Loucy (cell line): Measurements from ENCODE around the gene ADARB2.

Experiments used
- H2AFZ ChIP-seq: fragments of 200-600 bp; sonication (generic); 2 replicates; pipeline ENCODE4 v1.6.0; 2016; ENCODE audit warnings: antibody characterized with exemption, mild to moderate bottlenecking, low read length, moderate library complexity
- H3F3A ChIP-seq: fragments of 200-600 bp; 2 replicates; pipeline ENCODE4 v1.6.0; 2016; ENCODE audit warnings: antibody characterized with exemption, low read depth, mild to moderate bottlenecking
- H3K27me3 ChIP-seq: fragments of 200-600 bp; sonication (generic); 2 replicates; pipeline ENCODE4 v1.6.1; 2014; ENCODE audit warnings: low read length, mild to moderate bottlenecking; ENCODE audit not compliant: insufficient read depth, poor library complexity, severe bottlenecking
- H3K36me3 ChIP-seq: fragments of 200-600 bp; sonication (generic); 2 replicates; pipeline ENCODE4 v1.6.1; 2016; ENCODE audit warnings: low read length; ENCODE audit not compliant: insufficient read depth
- H3K4me1 ChIP-seq: fragments of 200-600 bp; sonication (generic); 2 replicates; pipeline ENCODE4 v1.5.1; 2014; ENCODE audit warnings: low read length, mild to moderate bottlenecking; ENCODE audit not compliant: insufficient read depth, poor library complexity, severe bottlenecking
- H3K4me2 ChIP-seq: fragments of 200-600 bp; sonication (generic); 2 replicates; pipeline ENCODE4 v1.6.0; 2014; ENCODE audit warnings: antibody characterized with exemption, low read length, low read depth, mild to moderate bottlenecking; ENCODE audit not compliant: poor library complexity, severe bottlenecking
- H3K4me3 ChIP-seq: fragments of 200-600 bp; sonication (generic); 2 replicates; pipeline ENCODE4 v1.5.1; 2014; ENCODE audit warnings: low read length, mild to moderate bottlenecking, mixed read lengths; ENCODE audit not compliant: poor library complexity, severe bottlenecking
- H3K79me2 ChIP-seq: fragments of 200-600 bp; sonication (generic); 2 replicates; pipeline ENCODE4 v1.6.1; 2014; ENCODE audit warnings: low read length; ENCODE audit not compliant: insufficient read depth
- H3K9ac ChIP-seq: fragments of 200-600 bp; sonication (generic); 2 replicates; pipeline ENCODE4 v1.6.0; 2014; ENCODE audit warnings: mild to moderate bottlenecking, low read depth, low read length, moderate library complexity; ENCODE audit not compliant: poor library complexity, severe bottlenecking
- H3K9me2 ChIP-seq: fragments of 200-600 bp; sonication (generic); replicated peaks from 2 replicates; pipeline ENCODE4 v1.6.1; 2016; ENCODE audit warnings: low read depth, low read length, mixed read lengths
- H3K9me3 ChIP-seq: fragments of 200-600 bp; sonication (generic); 2 replicates; pipeline ENCODE4 v1.6.1; 2014; ENCODE audit warnings: mild to moderate bottlenecking, antibody characterized with exemption, low read length, low read depth; ENCODE audit not compliant: insufficient read depth
- H4K20me1 ChIP-seq: fragments of 200-600 bp; sonication (generic); 2 replicates; pipeline ENCODE4 v1.6.0; 2014; ENCODE audit warnings: antibody characterized with exemption, low read length, mild to moderate bottlenecking; ENCODE audit not compliant: insufficient read depth, poor library complexity, severe bottlenecking
- EZH2phosphoT487 ChIP-seq: fragments of 200-600 bp; IDR thresholded peaks from 2 replicates; pipeline ENCODE4 v1.6.1; 2018; ENCODE audit warnings: antibody characterized with exemption, mild to moderate bottlenecking, moderate library complexity, borderline replicate concordance
- TF ChIP-seq, protein P1 (sequence below): fragments of 200-600 bp; sonication (generic); conservative IDR thresholded peaks from 2 replicates; pipeline ENCODE4 v1.5.1; 2014; ENCODE audit warnings: mild to moderate bottlenecking, antibody characterized with exemption, low read length

Gene ADARB2

DNA sequence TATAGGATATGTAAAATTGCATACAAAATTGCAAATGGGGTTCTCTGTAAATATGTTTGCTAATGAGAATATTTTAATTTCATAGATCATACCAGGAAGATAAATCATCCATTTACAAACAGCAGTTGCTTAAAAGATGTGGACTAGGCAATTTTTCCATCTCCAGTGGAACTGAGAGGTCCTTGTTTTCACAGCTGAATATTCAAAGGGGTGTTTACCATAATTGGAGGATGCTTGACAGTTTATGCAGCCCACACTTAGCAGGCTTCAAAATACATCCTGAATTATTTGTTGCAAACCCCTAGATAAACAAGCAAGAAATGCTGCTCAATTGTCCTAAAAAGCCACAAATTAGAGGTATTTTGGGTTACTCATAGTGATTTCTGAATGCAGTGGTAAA lies 69.9 kb downstream of the ADARB2 start:
- Histone ChIP-seq H3K9me3 (no peaks in the 10 kb centered on the region), H3F3A (no peaks in the 10 kb centered on the region), H3K4me2 (no peak overlapping the region), H3K9ac (no peak overlapping the region), H3K36me3 (no peaks in the 10 kb centered on the region), H3K27me3 (peaks cover 4% of the 10 kb centered on the region), H3K4me1 (peaks cover 5% of the 10 kb centered on the region), H3K79me2 (no peaks in the 10 kb centered on the region), H4K20me1 (no peaks in the 10 kb centered on the region), H3K9me2 (no peaks in the 10 kb centered on the region), H3K4me3 (no peak overlapping the region), H2AFZ (no peak overlapping the region)
- TF ChIP-seq EZH2phosphoT487: no peak
- TF ChIP-seq, protein P1, sequence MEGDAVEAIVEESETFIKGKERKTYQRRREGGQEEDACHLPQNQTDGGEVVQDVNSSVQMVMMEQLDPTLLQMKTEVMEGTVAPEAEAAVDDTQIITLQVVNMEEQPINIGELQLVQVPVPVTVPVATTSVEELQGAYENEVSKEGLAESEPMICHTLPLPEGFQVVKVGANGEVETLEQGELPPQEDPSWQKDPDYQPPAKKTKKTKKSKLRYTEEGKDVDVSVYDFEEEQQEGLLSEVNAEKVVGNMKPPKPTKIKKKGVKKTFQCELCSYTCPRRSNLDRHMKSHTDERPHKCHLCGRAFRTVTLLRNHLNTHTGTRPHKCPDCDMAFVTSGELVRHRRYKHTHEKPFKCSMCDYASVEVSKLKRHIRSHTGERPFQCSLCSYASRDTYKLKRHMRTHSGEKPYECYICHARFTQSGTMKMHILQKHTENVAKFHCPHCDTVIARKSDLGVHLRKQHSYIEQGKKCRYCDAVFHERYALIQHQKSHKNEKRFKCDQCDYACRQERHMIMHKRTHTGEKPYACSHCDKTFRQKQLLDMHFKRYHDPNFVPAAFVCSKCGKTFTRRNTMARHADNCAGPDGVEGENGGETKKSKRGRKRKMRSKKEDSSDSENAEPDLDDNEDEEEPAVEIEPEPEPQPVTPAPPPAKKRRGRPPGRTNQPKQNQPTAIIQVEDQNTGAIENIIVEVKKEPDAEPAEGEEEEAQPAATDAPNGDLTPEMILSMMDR: no peak

DNA sequence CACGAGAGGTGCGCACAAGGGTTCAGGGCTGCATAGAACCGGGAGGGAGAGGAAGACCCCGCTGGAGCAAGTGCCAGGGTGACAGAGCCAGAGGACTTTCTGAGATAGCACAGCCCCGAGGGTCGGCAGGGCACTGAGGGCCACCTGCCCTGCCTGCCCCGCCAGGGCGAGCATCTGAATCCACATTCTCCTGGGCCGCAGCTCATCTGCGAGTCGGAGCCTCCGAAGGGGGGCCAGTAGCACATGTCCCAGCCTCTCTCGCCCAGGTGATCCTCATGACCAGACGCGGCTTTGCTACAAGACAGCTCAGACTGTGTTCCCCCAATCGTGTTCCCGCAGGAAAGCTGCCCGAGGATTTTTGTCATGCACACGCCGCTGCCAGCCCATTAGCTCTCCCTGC lies 71.2 kb downstream of the ADARB2 start:
- no peak overlapping the region for H2AFZ ChIP-seq
- no peaks in the 10 kb centered on the region for H4K20me1 ChIP-seq

DNA sequence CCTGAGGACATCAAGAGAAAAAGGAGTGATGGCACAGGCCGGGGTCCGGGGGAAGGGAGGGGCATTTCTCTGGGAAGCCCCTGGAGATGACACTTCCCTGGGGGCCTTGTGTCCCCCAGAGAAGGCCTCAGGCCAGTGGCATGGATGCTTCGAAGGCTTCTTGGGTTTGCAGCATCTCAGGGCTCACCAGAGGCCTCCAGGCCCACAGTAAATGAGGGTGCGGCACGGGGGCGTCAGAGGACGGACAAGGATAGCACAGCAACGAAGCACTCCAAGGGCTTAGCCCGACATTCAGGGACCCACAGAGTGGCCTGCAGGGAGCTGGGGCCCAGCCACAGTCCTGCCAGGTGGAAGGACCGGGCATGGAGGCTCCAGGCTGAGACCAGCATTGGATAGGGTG lies 71.6 kb downstream of the ADARB2 start:
- no peaks in the 10 kb centered on the region for H3F3A ChIP-seq

More for the DNA sequence above, 71.2 kb downstream of the ADARB2 start:
- TF ChIP-seq, protein P1: no peak
- no peak for TF ChIP-seq EZH2phosphoT487
- Histone ChIP-seq H3F3A (no peaks in the 10 kb centered on the region), H3K79me2 (no peaks in the 10 kb centered on the region), H3K4me2 (no peak overlapping the region), H3K9me3 (no peaks in the 10 kb centered on the region), H3K4me1 (peaks cover 17% of the 10 kb centered on the region), H3K36me3 (no peaks in the 10 kb centered on the region), H3K4me3 (no peak overlapping the region), H3K9me2 (no peaks in the 10 kb centered on the region), H3K9ac (no peak overlapping the region), H3K27me3 (peaks cover under 1% of the 10 kb centered on the region)

More for the DNA sequence above, 71.6 kb downstream of the ADARB2 start:
- TF ChIP-seq, protein P1: no peak
- TF ChIP-seq EZH2phosphoT487: no peak
- Histone ChIP-seq H3K9me2 (no peaks in the 10 kb centered on the region), H3K9ac (no peak overlapping the region), H3K79me2 (no peaks in the 10 kb centered on the region), H3K4me1 (peaks cover 18% of the 10 kb centered on the region), H4K20me1 (no peaks in the 10 kb centered on the region), H3K4me2 (no peak overlapping the region), H3K27me3 (no peaks in the 10 kb centered on the region), H3K9me3 (no peaks in the 10 kb centered on the region), H3K4me3 (no peak overlapping the region), H3K36me3 (no peaks in the 10 kb centered on the region), H2AFZ (no peak overlapping the region)
